LNCaP clone FGC (cell line): ENCODE measurements around the gene RAD21L1.

Source experiments
- DNase-seq: peaks from one replicate; pipeline ENCODE4 v3.0.0-alpha.2; 2011; ENCODE audit warnings: low read depth
- H3K4me3 ChIP-seq: 2 replicates; pipeline ENCODE4 v1.5.1; 2011; ENCODE audit warnings: mild to moderate bottlenecking, low read depth, low read length, control low read depth
- TF ChIP-seq, protein P1 (sequence below): IDR thresholded peaks from 2 replicates; pipeline ENCODE4 v1.5.1; 2012; ENCODE audit warnings: mild to moderate bottlenecking; ENCODE audit not compliant: control insufficient read depth, insufficient read depth; ENCODE audit errors: extremely low read depth

RAD21L1 gene

DNA sequence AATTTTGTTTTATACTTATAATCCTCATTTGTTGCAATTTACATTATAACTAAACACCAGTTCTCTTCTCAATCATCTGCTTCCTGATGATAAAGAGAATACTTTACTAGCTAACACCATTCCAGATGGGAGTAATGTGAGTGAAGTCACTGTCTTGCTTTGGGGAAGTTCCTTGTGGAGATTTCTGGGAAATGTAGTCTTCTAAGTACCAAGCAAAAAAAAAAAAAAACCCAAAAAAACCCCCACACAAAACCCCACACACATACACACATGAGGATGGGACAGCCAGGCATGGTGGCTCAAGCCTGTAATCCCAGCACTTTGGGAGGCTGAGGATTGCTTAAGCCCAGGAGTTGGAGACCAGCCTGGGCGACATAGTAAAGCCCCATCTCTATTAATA is 38.0 kb downstream of the RAD21L1 start:
- H3K4me3 ChIP-seq: no peak overlapping the region
- no peak for DNase-seq

DNA sequence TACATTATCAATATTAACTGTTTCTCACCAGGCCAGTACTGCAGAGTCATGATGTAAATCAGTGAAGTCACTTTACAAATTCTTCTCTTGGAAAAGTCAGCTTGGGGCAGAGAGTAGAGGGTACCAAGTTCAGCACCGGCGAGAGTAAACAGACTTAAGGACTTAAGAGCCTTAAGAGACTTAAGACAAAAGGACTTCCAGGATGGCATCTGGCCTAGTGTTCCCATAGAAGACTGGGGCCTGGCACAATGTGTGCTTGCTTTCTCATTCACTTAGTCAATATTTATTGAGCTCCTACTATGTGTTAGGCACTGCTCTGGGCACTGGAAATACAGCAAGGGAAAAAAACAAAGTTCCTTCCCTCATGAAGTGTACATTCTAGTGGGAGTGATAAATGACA is 38.9 kb downstream of the RAD21L1 start:
- TF ChIP-seq, protein P1, sequence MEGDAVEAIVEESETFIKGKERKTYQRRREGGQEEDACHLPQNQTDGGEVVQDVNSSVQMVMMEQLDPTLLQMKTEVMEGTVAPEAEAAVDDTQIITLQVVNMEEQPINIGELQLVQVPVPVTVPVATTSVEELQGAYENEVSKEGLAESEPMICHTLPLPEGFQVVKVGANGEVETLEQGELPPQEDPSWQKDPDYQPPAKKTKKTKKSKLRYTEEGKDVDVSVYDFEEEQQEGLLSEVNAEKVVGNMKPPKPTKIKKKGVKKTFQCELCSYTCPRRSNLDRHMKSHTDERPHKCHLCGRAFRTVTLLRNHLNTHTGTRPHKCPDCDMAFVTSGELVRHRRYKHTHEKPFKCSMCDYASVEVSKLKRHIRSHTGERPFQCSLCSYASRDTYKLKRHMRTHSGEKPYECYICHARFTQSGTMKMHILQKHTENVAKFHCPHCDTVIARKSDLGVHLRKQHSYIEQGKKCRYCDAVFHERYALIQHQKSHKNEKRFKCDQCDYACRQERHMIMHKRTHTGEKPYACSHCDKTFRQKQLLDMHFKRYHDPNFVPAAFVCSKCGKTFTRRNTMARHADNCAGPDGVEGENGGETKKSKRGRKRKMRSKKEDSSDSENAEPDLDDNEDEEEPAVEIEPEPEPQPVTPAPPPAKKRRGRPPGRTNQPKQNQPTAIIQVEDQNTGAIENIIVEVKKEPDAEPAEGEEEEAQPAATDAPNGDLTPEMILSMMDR: no peak
- no peak for DNase-seq
- H3K4me3 ChIP-seq: no peak overlapping the region

More for the DNA sequence above, 38.0 kb downstream of the RAD21L1 start:
- TF ChIP-seq, protein P1: no peak

DNA sequence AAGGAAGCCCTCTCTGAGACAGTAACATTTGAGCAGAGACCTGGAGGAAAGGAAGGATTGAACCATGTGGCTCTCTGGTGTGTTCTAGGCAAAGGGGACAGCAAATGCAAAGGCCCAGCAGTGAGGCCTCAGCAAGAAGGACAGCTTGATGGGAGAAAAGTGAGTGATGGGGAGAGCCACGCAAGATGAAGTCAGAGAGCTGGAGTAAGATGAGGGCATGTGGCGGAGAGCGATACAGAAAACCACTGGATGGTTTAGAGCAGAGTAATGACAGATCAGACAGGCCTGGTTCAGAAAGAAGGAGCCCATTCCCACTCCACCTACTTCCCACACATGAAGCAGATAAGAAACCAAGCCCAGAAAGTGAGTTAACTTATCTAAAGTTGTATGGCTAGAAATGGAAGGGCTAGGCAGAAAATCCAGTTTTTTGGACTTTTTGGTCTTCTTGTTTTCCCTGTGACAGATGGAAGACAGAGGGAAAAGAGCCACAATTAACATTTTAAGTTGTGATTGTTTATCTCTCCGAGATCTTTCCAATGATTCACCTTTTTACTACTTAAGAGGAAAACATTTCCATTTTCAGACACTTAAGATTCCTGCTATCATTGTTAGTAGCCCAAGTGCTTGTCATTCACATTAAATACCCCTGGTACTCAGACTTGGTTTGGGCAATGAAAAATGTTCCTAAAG is 39.5 kb downstream of the RAD21L1 start:
- DNase-seq: no peak
- TF ChIP-seq, protein P1: no peak
- H3K4me3 ChIP-seq: no peak overlapping the region

DNA sequence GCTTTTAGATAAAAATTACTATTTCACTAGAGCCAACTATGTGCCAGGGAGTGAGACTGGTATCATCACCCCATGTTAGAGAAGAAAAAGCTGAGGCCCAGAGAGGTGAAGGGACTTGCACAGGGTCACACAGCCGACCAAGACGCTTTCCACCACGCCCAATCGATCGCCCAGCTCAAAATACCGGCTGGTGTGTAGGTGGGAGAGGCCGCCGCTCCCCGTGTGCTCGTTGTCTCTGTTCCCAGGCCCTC is 40.0 kb downstream of the RAD21L1 start:
- no peak for DNase-seq
- H3K4me3 ChIP-seq: no peak overlapping the region
- TF ChIP-seq, protein P1: no peak

DNA sequence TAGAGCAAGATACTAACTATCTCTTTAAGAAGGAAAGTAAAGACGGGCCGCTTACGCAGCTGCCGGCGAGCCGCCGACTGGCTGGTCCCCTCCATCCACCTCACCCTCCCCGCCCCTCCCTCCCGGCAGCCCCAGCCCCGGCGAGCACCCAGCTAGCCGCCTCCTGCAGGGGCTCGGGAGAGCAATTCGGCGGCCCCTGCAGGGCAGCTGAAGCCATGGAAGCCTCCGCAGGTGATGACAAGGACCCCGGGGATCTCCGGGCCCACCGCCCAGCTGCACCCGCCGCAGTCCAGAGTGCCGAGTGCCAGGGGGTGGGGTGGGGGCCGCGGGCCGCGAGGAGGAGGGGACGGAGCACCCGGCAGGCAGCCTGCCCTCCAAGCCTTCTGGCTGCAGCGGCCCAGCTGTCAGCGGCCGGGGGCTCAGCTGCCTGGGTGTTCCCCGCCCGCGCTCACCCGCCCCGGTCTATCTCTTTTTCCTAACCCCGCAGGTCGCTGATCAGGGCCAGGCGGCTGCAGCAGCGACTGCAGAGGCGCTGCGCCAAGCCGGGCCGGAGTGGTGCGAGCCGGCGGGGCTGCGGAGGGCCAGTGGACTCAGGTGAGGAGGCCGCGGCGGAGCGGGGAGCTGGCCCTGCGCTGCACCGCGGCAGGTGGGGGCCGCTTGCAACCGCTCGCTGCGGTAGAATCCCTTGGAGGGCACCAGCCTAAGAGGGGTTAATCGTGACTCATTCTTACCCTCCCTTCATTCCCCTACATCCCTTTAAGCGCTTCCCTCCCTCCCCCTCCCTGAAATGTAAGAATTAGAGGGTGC is 40.5 kb downstream of the RAD21L1 start, which contains the start of gene SNPH:
Gene SNPH, plus strand, starts transcription at position 128 of the 807 bp plus-strand sequence. CDS start 29,946 bp downstream, outside the sequence.
- TF ChIP-seq, protein P1: no peak
- DNase-seq: no peak

DNA sequence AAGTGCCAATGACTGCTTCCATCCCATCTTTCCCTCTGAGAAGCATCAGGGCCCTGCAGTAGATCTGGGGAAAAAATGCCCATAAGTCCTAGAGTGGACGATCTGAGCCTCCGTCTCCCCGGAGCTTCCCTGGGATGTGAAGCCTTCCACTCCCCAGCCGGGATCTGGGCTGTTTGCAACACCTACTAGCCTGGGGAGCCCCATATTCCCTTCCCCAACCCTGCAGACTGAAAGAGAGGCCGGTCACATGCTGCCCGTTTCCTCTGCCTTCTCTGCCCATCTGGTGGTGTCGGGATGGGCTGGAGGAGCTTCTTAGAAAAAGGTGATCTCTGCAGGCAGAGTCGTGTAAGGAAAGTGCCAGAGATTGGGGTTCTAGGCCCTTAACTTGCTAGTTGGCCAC is 41.3 kb downstream of the RAD21L1 start:
- H3K4me3 ChIP-seq: no peak overlapping the region
- TF ChIP-seq, protein P1: no peak
- DNase-seq: no peak

More for the DNA sequence above, 40.5 kb downstream of the RAD21L1 start, which contains the start of gene SNPH:
- H3K4me3 ChIP-seq: no peak within 1 kb of the TSS
